Measurements from ENCODE around the gene ARX.

Gene ARX

GRCh38 chrX:24982306-24982965 is 33.3 kb downstream of the ARX start:
- Histone ChIP-seq H3K9me3 (replicated peaks in 1 of 2; ENCODE audit: control insufficient read depth in 2 of 2, insufficient read depth in 1 of 2, low read depth in 1 of 2, low read length in 2 of 2) (no peaks in the 10 kb centered on the region), H3K4me2 (ENCODE audit: insufficient read depth, low read length, poor library complexity, severe bottlenecking) (no peak overlapping the region), H2BK120ac (ENCODE audit: low read depth, low read length) (no peak overlapping the region), H3K14ac (ENCODE audit: low read length) (no peak overlapping the region), H3K79me1 (ENCODE audit: low read depth, low read length) (no peaks in the 10 kb centered on the region), H2BK15ac (ENCODE audit: low read length) (no peak overlapping the region), H2BK5ac (ENCODE audit: low read length) (no peak overlapping the region), H3K4ac (ENCODE audit: low read length) (no peak overlapping the region), H3K27ac (replicated peaks; ENCODE audit: low read length) (no peak overlapping the region), H2AFZ (ENCODE audit: low read length) (no peak overlapping the region), H3K4me1 (ENCODE audit: control insufficient read depth in 2 of 2, insufficient read depth in 1 of 2, low read depth in 1 of 2, low read length in 2 of 2) (no peaks in the 10 kb centered on the region), H3K9ac (ENCODE audit: low read depth, low read length, poor library complexity) (no peak overlapping the region), H3K4me3 (ENCODE audit: low read length in 2 of 2) (no peak overlapping the region), H4K8ac (ENCODE audit: low read depth, low read length) (no peak overlapping the region), H2AK5ac (ENCODE audit: low read depth, low read length) (no peak overlapping the region), H3K18ac (ENCODE audit: low read length) (no peak overlapping the region), H4K91ac (ENCODE audit: low read depth, low read length, poor library complexity) (no peak overlapping the region), H2BK12ac (ENCODE audit: low read length) (no peak overlapping the region), H3K23ac (ENCODE audit: low read depth, low read length, poor library complexity) (no peak overlapping the region), H3K27me3 (ENCODE audit: control insufficient read depth in 3 of 3, insufficient read depth in 3 of 3, low read depth in 1 of 3, low read length in 3 of 3) (no peaks in the 10 kb centered on the region), H3K36me3 (replicated peaks in 1 of 2; ENCODE audit: control insufficient read depth in 2 of 2, insufficient read depth in 2 of 2, low read length in 2 of 2) (peaks cover 0 to 5% of the 10 kb centered on the region in 2 donors)
- no peak for DNase-seq (ENCODE audit: low spot score)
- WGBS, 2 donors (ENCODE audit: extremely low coverage in 2 of 2, insufficient read length in 2 of 2, insufficient replicate concordance in 1 of 2) = no CpG with 5 or more reads among the region's 5 CpGs

- DNase-seq (ENCODE audit: low spot score) = no peak
- no peak overlapping the region for H2BK120ac ChIP-seq (ENCODE audit: low read depth, low read length)
- no peak overlapping the region for H3K4me2 ChIP-seq (ENCODE audit: insufficient read depth, low read length, poor library complexity, severe bottlenecking)
- no peak overlapping the region for H2BK5ac ChIP-seq (ENCODE audit: low read length)
- H4K91ac ChIP-seq (ENCODE audit: low read depth, low read length, poor library complexity) = no peak overlapping the region
- WGBS, 2 donors (ENCODE audit: extremely low coverage in 2 of 2, insufficient read length in 2 of 2, insufficient replicate concordance in 1 of 2) = no CpG with 5 or more reads among the region's 3 CpGs
- no peak overlapping the region for H3K27ac ChIP-seq (replicated peaks; ENCODE audit: low read length)
- H3K4ac ChIP-seq (ENCODE audit: low read length) = no peak overlapping the region
- H3K18ac ChIP-seq (ENCODE audit: low read length) = no peak overlapping the region
- no peak overlapping the region for H2BK12ac ChIP-seq (ENCODE audit: low read length)
- no peak overlapping the region for H3K23ac ChIP-seq (ENCODE audit: low read depth, low read length, poor library complexity)
- H4K8ac ChIP-seq (ENCODE audit: low read depth, low read length) = no peak overlapping the region
- H3K27me3 ChIP-seq (ENCODE audit: control insufficient read depth in 3 of 3, insufficient read depth in 3 of 3, low read depth in 1 of 3, low read length in 3 of 3) = no peaks in the 10 kb centered on the region
- no peaks in the 10 kb centered on the region for H3K9me3 ChIP-seq (replicated peaks in 1 of 2; ENCODE audit: control insufficient read depth in 2 of 2, insufficient read depth in 1 of 2, low read depth in 1 of 2, low read length in 2 of 2)
- no peaks in the 10 kb centered on the region for H3K79me1 ChIP-seq (ENCODE audit: low read depth, low read length)
- H3K4me1 ChIP-seq (ENCODE audit: control insufficient read depth in 2 of 2, insufficient read depth in 1 of 2, low read depth in 1 of 2, low read length in 2 of 2) = no peaks in the 10 kb centered on the region
- no peak overlapping the region for H3K14ac ChIP-seq (ENCODE audit: low read length)
- H3K36me3 ChIP-seq (replicated peaks in 1 of 2; ENCODE audit: control insufficient read depth in 2 of 2, insufficient read depth in 2 of 2, low read length in 2 of 2) = no peaks in the 10 kb centered on the region
- H3K9ac ChIP-seq (ENCODE audit: low read depth, low read length, poor library complexity) = no peak overlapping the region
- no peak overlapping the region for H2AK5ac ChIP-seq (ENCODE audit: low read depth, low read length)
- no peak overlapping the region for H3K4me3 ChIP-seq (ENCODE audit: low read length in 2 of 2)
- H2BK15ac ChIP-seq (ENCODE audit: low read length) = no peak overlapping the region
- H2AFZ ChIP-seq (ENCODE audit: low read length) = no peak overlapping the region
Observed at GRCh38 chrX:24981030-24981429, 34.7 kb downstream of the ARX start.

- H3K4me3 ChIP-seq (ENCODE audit: low read length in 2 of 2) = no peak overlapping the region
- no peaks in the 10 kb centered on the region for H3K4me1 ChIP-seq (ENCODE audit: control insufficient read depth in 2 of 2, insufficient read depth in 1 of 2, low read depth in 1 of 2, low read length in 2 of 2)
- WGBS, 2 donors (ENCODE audit: extremely low coverage in 2 of 2, insufficient read length in 2 of 2, insufficient replicate concordance in 1 of 2) = no CpG with 5 or more reads among the region's 3 CpGs
Observed at GRCh38 chrX:24979081-24979480, 36.7 kb downstream of the ARX start.

GRCh38 chrX:24969812-24970211 is 46.0 kb downstream of the ARX start:
- Histone ChIP-seq H3K14ac (ENCODE audit: low read length) (no peak overlapping the region), H3K23ac (ENCODE audit: low read depth, low read length, poor library complexity) (no peak overlapping the region), H2AFZ (ENCODE audit: low read length) (no peak overlapping the region), H3K4me1 (ENCODE audit: control insufficient read depth in 2 of 2, insufficient read depth in 1 of 2, low read depth in 1 of 2, low read length in 2 of 2) (no peaks in the 10 kb centered on the region), H3K9me3 (replicated peaks in 1 of 2; ENCODE audit: control insufficient read depth in 2 of 2, insufficient read depth in 1 of 2, low read depth in 1 of 2, low read length in 2 of 2) (no peaks in the 10 kb centered on the region), H3K4me2 (ENCODE audit: insufficient read depth, low read length, poor library complexity, severe bottlenecking) (no peak overlapping the region), H2BK5ac (ENCODE audit: low read length) (no peak overlapping the region), H3K27me3 (ENCODE audit: control insufficient read depth in 3 of 3, insufficient read depth in 3 of 3, low read depth in 1 of 3, low read length in 3 of 3) (no peaks in the 10 kb centered on the region), H3K4me3 (ENCODE audit: low read length in 2 of 2) (no peak overlapping the region), H3K9ac (ENCODE audit: low read depth, low read length, poor library complexity) (no peak overlapping the region), H3K36me3 (replicated peaks in 1 of 2; ENCODE audit: control insufficient read depth in 2 of 2, insufficient read depth in 2 of 2, low read length in 2 of 2) (no peaks in the 10 kb centered on the region), H2AK5ac (ENCODE audit: low read depth, low read length) (no peak overlapping the region), H2BK120ac (ENCODE audit: low read depth, low read length) (no peak overlapping the region), H3K27ac (replicated peaks; ENCODE audit: low read length) (no peak overlapping the region), H3K4ac (ENCODE audit: low read length) (no peak overlapping the region), H3K18ac (ENCODE audit: low read length) (no peak overlapping the region), H4K91ac (ENCODE audit: low read depth, low read length, poor library complexity) (no peak overlapping the region), H4K8ac (ENCODE audit: low read depth, low read length) (no peak overlapping the region), H3K79me1 (ENCODE audit: low read depth, low read length) (no peaks in the 10 kb centered on the region), H2BK15ac (ENCODE audit: low read length) (no peak overlapping the region), H2BK12ac (ENCODE audit: low read length) (no peak overlapping the region)
- WGBS, 2 donors (ENCODE audit: extremely low coverage in 2 of 2, insufficient read length in 2 of 2, insufficient replicate concordance in 1 of 2) = no CpG with 5 or more reads among the region's 5 CpGs
- DNase-seq (ENCODE audit: low spot score) = no peak

More at GRCh38 chrX:24979081-24979480, 36.7 kb downstream of the ARX start:
- no peak overlapping the region for H2BK15ac ChIP-seq (ENCODE audit: low read length)
- H3K27ac ChIP-seq (replicated peaks; ENCODE audit: low read length) = no peak overlapping the region
- H3K9ac ChIP-seq (ENCODE audit: low read depth, low read length, poor library complexity) = no peak overlapping the region
- no peaks in the 10 kb centered on the region for H3K79me1 ChIP-seq (ENCODE audit: low read depth, low read length)
- H2BK120ac ChIP-seq (ENCODE audit: low read depth, low read length) = no peak overlapping the region
- H4K8ac ChIP-seq (ENCODE audit: low read depth, low read length) = no peak overlapping the region
- no peak overlapping the region for H2AK5ac ChIP-seq (ENCODE audit: low read depth, low read length)
- H4K91ac ChIP-seq (ENCODE audit: low read depth, low read length, poor library complexity) = no peak overlapping the region
- H3K9me3 ChIP-seq (replicated peaks in 1 of 2; ENCODE audit: control insufficient read depth in 2 of 2, insufficient read depth in 1 of 2, low read depth in 1 of 2, low read length in 2 of 2) = no peaks in the 10 kb centered on the region
- H2BK5ac ChIP-seq (ENCODE audit: low read length) = no peak overlapping the region
- H3K36me3 ChIP-seq (replicated peaks in 1 of 2; ENCODE audit: control insufficient read depth in 2 of 2, insufficient read depth in 2 of 2, low read length in 2 of 2) = no peaks in the 10 kb centered on the region
- no peak overlapping the region for H3K4ac ChIP-seq (ENCODE audit: low read length)
- DNase-seq (ENCODE audit: low spot score) = no peak
- no peak overlapping the region for H2AFZ ChIP-seq (ENCODE audit: low read length)
- H3K4me2 ChIP-seq (ENCODE audit: insufficient read depth, low read length, poor library complexity, severe bottlenecking) = no peak overlapping the region
- H3K18ac ChIP-seq (ENCODE audit: low read length) = no peak overlapping the region
- no peak overlapping the region for H3K14ac ChIP-seq (ENCODE audit: low read length)
- no peak overlapping the region for H2BK12ac ChIP-seq (ENCODE audit: low read length)
- H3K23ac ChIP-seq (ENCODE audit: low read depth, low read length, poor library complexity) = no peak overlapping the region
- no peaks in the 10 kb centered on the region for H3K27me3 ChIP-seq (ENCODE audit: control insufficient read depth in 3 of 3, insufficient read depth in 3 of 3, low read depth in 1 of 3, low read length in 3 of 3)

Measured in neuronal stem cell (in vitro differentiated cells).